GM20431 (cell line): ENCODE data around the gene CDCA5.

Source experiments
- in situ Hi-C: fragments of 300-500 bp; cut with MseI, MboI; formaldehyde crosslinking; loops from one replicate; pipeline ENCODE4 v1.15.0; 2020; ENCODE audit warnings: low sequenced_read_pairs; ENCODE audit not compliant: unreplicated experiment

Gene CDCA5

DNA sequence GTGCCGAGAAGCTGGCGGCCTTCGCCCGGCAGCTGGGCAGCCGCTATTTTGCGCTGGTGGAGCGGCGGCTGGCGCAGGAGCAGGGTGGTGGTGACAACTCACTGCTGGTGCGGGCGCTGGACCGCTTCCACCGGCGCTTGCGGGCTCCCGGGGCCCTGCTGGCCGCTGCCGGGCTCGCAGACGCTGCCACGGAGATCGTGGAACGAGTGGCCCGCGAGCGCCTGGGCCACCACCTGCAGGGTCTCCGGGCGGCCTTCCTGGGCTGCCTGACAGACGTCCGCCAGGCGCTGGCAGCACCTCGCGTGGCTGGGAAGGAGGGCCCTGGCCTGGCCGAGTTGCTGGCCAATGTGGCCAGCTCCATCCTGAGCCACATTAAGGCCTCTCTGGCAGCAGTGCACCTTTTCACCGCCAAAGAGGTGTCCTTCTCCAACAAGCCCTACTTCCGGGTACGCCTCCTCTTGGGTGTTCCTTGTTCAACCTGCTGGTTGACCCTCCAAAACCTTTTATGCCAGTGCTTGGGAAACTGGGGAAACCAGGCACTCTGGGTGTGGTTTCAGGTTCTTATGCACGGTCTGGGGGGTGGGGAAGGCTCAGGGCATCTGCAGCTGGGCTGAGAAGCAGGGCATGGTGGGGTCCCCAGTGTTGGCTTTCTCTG lies 24.8 kb upstream of the CDCA5 start:
- in situ Hi-C loops, result no loop called here

- in situ Hi-C loops, result no loop called here
Measured at GRCh38 chr11:65107751-65108468, 24.1 kb upstream of the CDCA5 start.

- in situ Hi-C loops, result no loop called here
Measured at GRCh38 chr11:65107078-65107477, 23.2 kb upstream of the CDCA5 start.

DNA sequence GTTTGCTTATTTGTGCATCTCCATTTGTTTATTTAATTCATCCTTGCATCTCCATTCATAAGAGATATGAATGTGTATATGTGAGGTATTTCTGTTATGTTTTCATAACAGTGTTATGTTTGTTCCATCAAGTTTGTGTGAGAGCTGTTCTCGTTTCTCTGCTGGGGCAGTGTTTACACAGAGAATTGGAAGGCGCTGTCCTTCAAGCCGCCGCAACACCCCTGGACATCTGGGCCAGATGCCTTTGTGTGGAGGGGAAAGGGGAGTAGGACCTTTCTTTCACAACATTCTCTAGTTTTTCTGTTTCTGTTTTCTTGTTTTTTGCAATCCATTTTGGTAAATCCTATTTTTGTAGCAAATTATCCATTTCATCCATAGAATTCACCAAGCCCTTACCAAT lies 20.8 kb upstream of the CDCA5 start:
- in situ Hi-C loops, result no loop called here

GRCh38 chr11:65103476-65103875 lies 19.6 kb upstream of the CDCA5 start:
- in situ Hi-C loops, result no loop called here

GRCh38 chr11:65102142-65103095 lies 18.6 kb upstream of the CDCA5 start:
- in situ Hi-C loops, result no loop called here

DNA sequence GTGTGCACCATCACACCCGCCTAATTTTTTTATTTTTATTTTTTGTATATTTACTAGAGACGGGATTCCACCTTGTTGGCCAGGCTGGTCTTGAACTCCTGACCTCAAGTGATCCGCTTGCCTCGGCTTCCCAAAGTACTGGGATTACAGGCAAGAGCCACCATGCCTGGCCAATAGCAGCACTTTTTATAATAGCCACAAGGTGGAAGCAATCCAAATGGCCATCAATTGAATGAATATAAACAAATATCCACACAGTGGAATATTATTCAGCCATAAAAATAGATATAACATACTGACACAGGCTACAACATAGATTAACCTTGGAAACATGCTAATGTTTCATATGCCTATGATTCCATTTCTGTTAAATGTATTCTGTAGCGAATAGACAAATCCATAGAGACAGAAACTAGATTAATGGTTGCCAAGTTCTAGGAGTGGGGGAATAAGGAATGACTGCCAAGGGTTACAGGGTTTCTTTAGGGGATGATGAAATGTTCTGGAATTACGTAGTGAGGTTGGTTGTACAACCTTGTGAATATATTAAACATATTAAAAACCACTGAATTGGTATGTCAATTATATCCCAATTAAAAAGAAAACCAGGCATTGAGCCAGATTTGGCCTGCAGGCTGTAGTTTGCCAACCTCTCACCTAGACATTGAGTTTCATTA lies 17.0 kb upstream of the CDCA5 start:
- in situ Hi-C loops, result no loop called here

- in situ Hi-C loops, result no loop called here
Measured at GRCh38 chr11:65096926-65097325, 13.1 kb upstream of the CDCA5 start.

- in situ Hi-C loops, result no loop called here
Measured at GRCh38 chr11:65095974-65096806, 12.3 kb upstream of the CDCA5 start, which contains the start of gene VPS51. TSS of gene VPS51 (plus strand) at chr11:65096214. CDS start at chr11:65096251, 37 bp downstream.

DNA sequence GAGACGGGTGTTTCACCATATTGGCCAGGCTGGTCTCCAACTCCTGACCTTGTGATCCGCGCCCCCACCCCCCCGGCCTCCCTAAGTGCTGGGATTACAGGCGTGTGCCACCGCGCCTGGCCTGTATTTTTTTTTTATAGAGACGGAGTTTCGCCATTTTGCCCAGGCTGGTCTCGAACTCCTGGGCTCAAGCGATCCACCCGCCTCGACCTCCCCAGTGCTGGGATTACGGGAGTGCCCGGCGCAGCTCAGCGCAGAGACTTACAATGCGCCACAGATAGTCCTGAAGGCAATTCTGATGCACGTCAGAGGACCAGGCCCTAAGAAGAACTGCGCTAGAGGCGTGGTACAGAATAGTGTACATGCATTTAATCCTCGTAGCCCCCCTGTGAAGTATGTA lies 11.6 kb upstream of the CDCA5 start:
- in situ Hi-C loops, result no loop called here

- in situ Hi-C loops, result no loop called here
Measured at GRCh38 chr11:65090628-65091027, 6.8 kb upstream of the CDCA5 start.

DNA sequence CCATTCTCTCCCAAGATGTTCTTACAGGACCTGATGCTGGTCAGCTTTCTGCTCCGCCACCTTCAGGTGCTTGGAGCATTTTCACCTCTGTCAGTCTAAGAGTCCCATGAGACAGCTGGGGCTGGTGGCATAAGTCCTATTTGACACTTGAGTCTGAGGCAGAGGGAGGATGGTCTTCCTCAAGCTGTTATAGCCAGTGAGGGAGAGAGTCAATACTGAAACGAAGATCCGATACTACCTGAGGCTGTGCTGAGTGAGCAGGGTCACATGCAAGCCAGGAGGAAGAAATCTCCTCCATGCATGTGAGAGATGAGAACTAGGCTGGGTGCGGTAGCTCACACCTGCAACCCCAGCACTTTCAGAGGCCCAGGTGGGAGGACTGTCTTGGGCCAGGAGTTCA lies 5.8 kb upstream of the CDCA5 start:
- in situ Hi-C loops, result no loop called here

DNA sequence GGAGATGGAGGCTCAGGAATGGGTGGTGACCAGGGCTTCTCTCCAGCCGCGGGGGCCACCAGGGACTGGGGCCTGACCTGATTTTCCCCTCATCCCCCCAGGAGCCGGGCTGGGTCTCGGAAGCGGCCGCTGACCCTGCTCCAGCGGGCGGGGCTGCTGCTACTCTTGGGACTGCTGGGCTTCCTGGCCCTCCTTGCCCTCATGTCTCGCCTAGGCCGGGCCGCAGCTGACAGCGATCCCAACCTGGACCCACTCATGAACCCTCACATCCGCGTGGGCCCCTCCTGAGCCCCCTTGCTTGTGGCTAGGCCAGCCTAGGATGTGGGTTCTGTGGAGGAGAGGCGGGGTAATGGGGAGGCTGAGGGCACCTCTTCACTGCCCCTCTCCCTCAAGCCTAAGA lies 4.0 kb upstream of the CDCA5 start:
- in situ Hi-C loops, result no loop called here

- in situ Hi-C loops, result no loop called here
Measured at GRCh38 chr11:65087216-65087615, 3.4 kb upstream of the CDCA5 start.

- in situ Hi-C loops, result no loop called here
Measured at GRCh38 chr11:65086809-65087208, 3.0 kb upstream of the CDCA5 start.

DNA sequence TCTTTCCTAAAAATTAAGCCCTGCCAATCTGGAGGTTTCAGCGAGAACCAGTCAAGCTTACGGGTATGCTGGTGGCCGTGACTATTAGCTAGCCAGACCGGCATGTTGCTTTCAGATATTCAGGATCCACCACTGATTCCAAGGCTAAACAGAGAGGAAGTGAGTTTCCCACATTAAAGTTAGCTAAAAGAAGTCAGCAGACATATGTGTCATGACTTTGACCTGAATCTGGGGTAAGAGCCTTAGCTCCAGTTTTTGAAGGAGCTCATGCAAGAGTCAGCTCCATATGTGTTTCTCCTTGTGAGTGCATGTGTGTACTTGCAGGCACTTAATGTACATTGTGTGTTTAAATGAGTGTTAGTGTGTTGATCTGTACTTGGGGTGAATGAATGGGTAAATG lies 1.6 kb upstream of the CDCA5 start:
- in situ Hi-C loops, result no loop called here

GRCh38 chr11:65084598-65085375 lies 947 bp upstream of the CDCA5 start:
- in situ Hi-C loops, result no loop called here

- in situ Hi-C loops, result no loop called here
Measured at GRCh38 chr11:65083134-65083833, 556 bp downstream of the CDCA5 start.
